Keratinocyte (primary cell): ENCODE measurements around the gene GNG4. TPM values are rescaled to one million over a fixed set of nuclear protein-coding genes. Genes with fewer than 3 reads are reported as not detected.

Source experiments
- DNase-seq: peaks from one replicate; pipeline ENCODE4 v3.0.0-alpha.2; 2011; ENCODE audit warnings: low read depth, missing footprints, low spot score
- FAIRE-seq: peaks from 2 replicates; lab custom pipeline; 2011; peaks lifted over from hg19 to GRCh38; lab: Jason Lieb, UNC
- H2AFZ ChIP-seq: 2 replicates; pipeline ENCODE4 v1.6.0; 2012; ENCODE audit warnings: low read length, control low read depth, inconsistent platforms; ENCODE audit not compliant: control insufficient read depth
- H3K27ac ChIP-seq: 2 replicates; pipeline ENCODE4 v1.5.1; 2011; ENCODE audit warnings: low read length; ENCODE audit not compliant: control insufficient read depth, insufficient read depth
- H3K27me3 ChIP-seq: 3 replicates; pipeline ENCODE4 v1.6.0; 2011; ENCODE audit warnings: low read length; ENCODE audit not compliant: control insufficient read depth, insufficient read depth; ENCODE audit errors: extremely low read depth
- H3K36me3 ChIP-seq, 2 experiments: 2 replicates in 1 of 2; 3 replicates in 1 of 2; pipeline ENCODE4 v1.5.1; 2011; ENCODE audit warnings: low read length in 2 of 2, mild to moderate bottlenecking in 1 of 2; ENCODE audit not compliant: control insufficient read depth in 2 of 2, insufficient read depth in 2 of 2; ENCODE audit errors: extremely low read depth in 1 of 2
- H3K4me1 ChIP-seq: 3 replicates; pipeline ENCODE4 v1.5.1; 2011; ENCODE audit warnings: low read length; ENCODE audit not compliant: control insufficient read depth, insufficient read depth; ENCODE audit errors: extremely low read depth
- H3K4me2 ChIP-seq: 3 replicates; pipeline ENCODE4 v1.6.0; 2011; ENCODE audit warnings: low read depth, low read length; ENCODE audit not compliant: control insufficient read depth, insufficient read depth; ENCODE audit errors: extremely low read depth
- H3K4me3 ChIP-seq, 3 experiments: fragments of 200-600 bp in 1 of 3; sonication (generic) in 1 of 3; 2 replicates in 2 of 3; 3 replicates in 1 of 3; pipeline ENCODE4 v1.5.1; 2011 to 2016; ENCODE audit warnings: low read length in 3 of 3, mild to moderate bottlenecking in 3 of 3, control low read depth in 2 of 3, inconsistent platforms in 1 of 3, low read depth in 1 of 3, mixed read lengths in 1 of 3, mixed run types in 1 of 3, moderate library complexity in 1 of 3; ENCODE audit not compliant: control insufficient read depth in 2 of 3, insufficient read depth in 2 of 3; ENCODE audit errors: extremely low read depth in 1 of 3
- H3K79me2 ChIP-seq: 2 replicates; pipeline ENCODE4 v1.6.0; 2012; ENCODE audit warnings: low read length; ENCODE audit not compliant: control insufficient read depth, insufficient read depth
- H3K9ac ChIP-seq: 3 replicates; pipeline ENCODE4 v1.6.0; 2011; ENCODE audit warnings: low read length; ENCODE audit not compliant: control insufficient read depth, insufficient read depth; ENCODE audit errors: extremely low read depth
- H3K9me1 ChIP-seq: 3 replicates; pipeline ENCODE4 v1.6.0; 2011; ENCODE audit warnings: low read length; ENCODE audit not compliant: control insufficient read depth, insufficient read depth; ENCODE audit errors: extremely low read depth
- H3K9me3 ChIP-seq: 2 replicates; pipeline ENCODE4 v1.5.1; 2012; ENCODE audit warnings: low read depth, low read length; ENCODE audit not compliant: control insufficient read depth
- H4K20me1 ChIP-seq: 3 replicates; pipeline ENCODE4 v1.6.0; 2011; ENCODE audit warnings: low read length; ENCODE audit not compliant: control insufficient read depth, insufficient read depth; ENCODE audit errors: extremely low read depth
- EZH2 ChIP-seq: IDR thresholded peaks from one replicate; pipeline ENCODE4 v1.6.1; 2012; ENCODE audit warnings: inconsistent platforms, mild to moderate bottlenecking, low read length, moderate library complexity
- dilution Hi-C: fragments of 300-500 bp; cut with MboI; formaldehyde crosslinking; loops from one replicate; pipeline ENCODE4 v1.7.0; 2020; ENCODE audit warnings: low sequenced_read_pairs; ENCODE audit not compliant: extremely low pct_ligation_motif_present
- polyA plus RNA-seq, 5 experiments: library from polyadenylated mRNA; depleted of rRNA in 3 of 5; stranded (reverse) in 3 of 5; stranded (forward) in 1 of 5; unstranded in 1 of 5; fragments of >200 nt; gene quantifications; 1 replicate in 1 of 5; 2 replicates in 3 of 5; 3 replicates in 1 of 5; pipeline versions ENCODE4 v1.2.1 to v1.2.3, GENCODE V29; 2011 to 2012; ENCODE audit warnings: missing spikeins in 2 of 5, low read depth in 1 of 5, low replicate concordance in 1 of 5
- TF ChIP-seq, protein P1 (sequence below), 3 experiments: IDR thresholded peaks in 1 of 3; conservative IDR thresholded peaks in 1 of 3; optimal IDR thresholded peaks in 1 of 3; 2 replicates in 2 of 3; 3 replicates in 1 of 3; pipeline versions ENCODE3 to v1.5.1; 2011; ENCODE audit warnings: low read length in 3 of 3, mild to moderate bottlenecking in 3 of 3, moderate library complexity in 2 of 3, control low read depth in 1 of 3, inconsistent platforms in 1 of 3; ENCODE audit not compliant: insufficient read depth in 2 of 3; ENCODE audit errors: extremely low read depth in 1 of 3

GNG4 gene
- polyA plus RNA-seq, 1 donor (not counting 4 experiments of a cell fraction or from before 2014, with no cell fraction given): 0.07 TPM

DNA sequence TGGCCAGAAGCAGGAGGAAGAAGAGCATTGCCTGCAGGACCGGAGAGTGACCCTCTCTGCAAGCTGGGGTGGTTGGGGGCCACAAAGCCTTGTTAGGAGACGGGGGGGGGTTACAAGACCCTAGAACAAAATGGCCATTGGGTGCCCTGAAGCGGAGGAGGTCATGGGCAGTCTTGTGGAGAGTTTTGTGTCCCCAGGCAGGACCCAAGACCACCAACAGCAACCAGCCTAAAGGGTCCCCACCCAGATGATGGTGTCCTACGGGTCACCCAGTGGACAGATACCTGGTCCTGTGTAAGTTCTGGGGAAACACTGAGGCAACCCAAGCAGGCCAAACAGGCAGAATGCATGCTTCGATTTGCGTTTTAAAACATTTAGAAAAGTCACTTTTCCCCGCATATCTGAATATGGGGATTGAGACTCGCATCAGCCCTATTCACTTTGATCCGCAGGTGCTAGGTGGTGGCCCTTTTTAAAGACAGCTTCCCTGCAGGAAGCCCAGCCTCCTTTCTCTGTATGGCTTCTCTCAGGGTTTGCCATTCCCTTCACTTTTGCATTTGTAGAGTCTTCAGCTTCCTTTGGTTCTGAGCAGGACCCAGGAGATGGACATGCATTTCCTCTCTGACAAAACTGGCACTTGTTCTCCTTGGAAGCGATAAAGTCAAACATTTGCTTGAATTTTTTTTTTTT, 21.1 kb downstream of the GNG4 start:
- no peak overlapping the region for H3K9ac ChIP-seq
- H3K4me3 ChIP-seq: no peak overlapping the region
- H3K27ac ChIP-seq: no peak overlapping the region
- H2AFZ ChIP-seq: no peak overlapping the region
- no peaks in the 10 kb centered on the region for H3K9me1 ChIP-seq
- TF ChIP-seq EZH2: no peak
- TF ChIP-seq, protein P1, sequence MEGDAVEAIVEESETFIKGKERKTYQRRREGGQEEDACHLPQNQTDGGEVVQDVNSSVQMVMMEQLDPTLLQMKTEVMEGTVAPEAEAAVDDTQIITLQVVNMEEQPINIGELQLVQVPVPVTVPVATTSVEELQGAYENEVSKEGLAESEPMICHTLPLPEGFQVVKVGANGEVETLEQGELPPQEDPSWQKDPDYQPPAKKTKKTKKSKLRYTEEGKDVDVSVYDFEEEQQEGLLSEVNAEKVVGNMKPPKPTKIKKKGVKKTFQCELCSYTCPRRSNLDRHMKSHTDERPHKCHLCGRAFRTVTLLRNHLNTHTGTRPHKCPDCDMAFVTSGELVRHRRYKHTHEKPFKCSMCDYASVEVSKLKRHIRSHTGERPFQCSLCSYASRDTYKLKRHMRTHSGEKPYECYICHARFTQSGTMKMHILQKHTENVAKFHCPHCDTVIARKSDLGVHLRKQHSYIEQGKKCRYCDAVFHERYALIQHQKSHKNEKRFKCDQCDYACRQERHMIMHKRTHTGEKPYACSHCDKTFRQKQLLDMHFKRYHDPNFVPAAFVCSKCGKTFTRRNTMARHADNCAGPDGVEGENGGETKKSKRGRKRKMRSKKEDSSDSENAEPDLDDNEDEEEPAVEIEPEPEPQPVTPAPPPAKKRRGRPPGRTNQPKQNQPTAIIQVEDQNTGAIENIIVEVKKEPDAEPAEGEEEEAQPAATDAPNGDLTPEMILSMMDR (optimal IDR thresholded peaks at IDR 0.05 in 1 of 3, IDR thresholded peaks at IDR 0.05 in 1 of 3, conservative IDR thresholded peaks at IDR 0.05 in 1 of 3; ENCODE audit: extremely low read depth in 1 of 3, insufficient read depth in 2 of 3, low read length in 3 of 3): no peak
- no peaks in the 10 kb centered on the region for H4K20me1 ChIP-seq
- no peak overlapping the region for H3K4me2 ChIP-seq
- FAIRE-seq: no peak
- no peaks in the 10 kb centered on the region for H3K4me1 ChIP-seq
- H3K9me3 ChIP-seq: no peaks in the 10 kb centered on the region
- no peak for DNase-seq
- no peaks in the 10 kb centered on the region for H3K79me2 ChIP-seq
- dilution Hi-C loops: no loop called here
- H3K36me3 ChIP-seq: no peaks in the 10 kb centered on the region
- H3K27me3 ChIP-seq: peaks cover 2% of the 10 kb centered on the region

DNA sequence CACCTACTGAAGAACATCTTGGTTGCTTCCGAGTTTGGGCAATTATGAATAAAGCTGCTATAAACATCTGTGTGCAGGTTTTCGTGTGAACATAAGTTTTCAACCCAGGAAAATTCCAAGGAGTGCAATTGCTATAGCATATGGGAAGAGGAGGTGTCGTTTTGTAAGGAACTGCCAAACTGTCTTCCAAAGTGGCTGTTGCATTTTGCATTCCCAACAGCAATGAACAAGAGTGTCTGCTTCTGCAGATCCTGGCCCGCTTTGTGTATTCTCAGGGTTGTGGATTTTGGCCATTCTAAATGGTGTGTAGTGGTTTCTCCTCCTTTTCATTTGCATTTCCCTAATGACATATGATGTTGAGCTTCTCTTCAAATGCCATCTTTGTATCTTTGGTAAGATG, 23.8 kb downstream of the GNG4 start:
- Histone ChIP-seq H4K20me1 (no peaks in the 10 kb centered on the region), H2AFZ (no peak overlapping the region), H3K9ac (no peak overlapping the region), H3K9me3 (no peaks in the 10 kb centered on the region), H3K4me2 (no peak overlapping the region), H3K27ac (no peak overlapping the region), H3K9me1 (no peaks in the 10 kb centered on the region), H3K4me1 (no peaks in the 10 kb centered on the region), H3K79me2 (no peaks in the 10 kb centered on the region), H3K27me3 (peaks cover 3% of the 10 kb centered on the region), H3K36me3 (no peaks in the 10 kb centered on the region), H3K4me3 (no peak overlapping the region)
- TF ChIP-seq EZH2: no peak
- TF ChIP-seq, protein P1 (optimal IDR thresholded peaks at IDR 0.05 in 1 of 3, IDR thresholded peaks at IDR 0.05 in 1 of 3, conservative IDR thresholded peaks at IDR 0.05 in 1 of 3; ENCODE audit: extremely low read depth in 1 of 3, insufficient read depth in 2 of 3, low read length in 3 of 3): no peak
- dilution Hi-C loops: no loop called here
- DNase-seq (no peak), FAIRE-seq (no peak)
